ENCODE measurements around the gene SLCO3A1. TPM values are rescaled to one million over a fixed set of nuclear protein-coding genes. Genes with fewer than 3 reads are reported as not detected.

SLCO3A1 gene
- total RNA-seq, 1 donor from 2014 or later = 2.7 TPM

DNA sequence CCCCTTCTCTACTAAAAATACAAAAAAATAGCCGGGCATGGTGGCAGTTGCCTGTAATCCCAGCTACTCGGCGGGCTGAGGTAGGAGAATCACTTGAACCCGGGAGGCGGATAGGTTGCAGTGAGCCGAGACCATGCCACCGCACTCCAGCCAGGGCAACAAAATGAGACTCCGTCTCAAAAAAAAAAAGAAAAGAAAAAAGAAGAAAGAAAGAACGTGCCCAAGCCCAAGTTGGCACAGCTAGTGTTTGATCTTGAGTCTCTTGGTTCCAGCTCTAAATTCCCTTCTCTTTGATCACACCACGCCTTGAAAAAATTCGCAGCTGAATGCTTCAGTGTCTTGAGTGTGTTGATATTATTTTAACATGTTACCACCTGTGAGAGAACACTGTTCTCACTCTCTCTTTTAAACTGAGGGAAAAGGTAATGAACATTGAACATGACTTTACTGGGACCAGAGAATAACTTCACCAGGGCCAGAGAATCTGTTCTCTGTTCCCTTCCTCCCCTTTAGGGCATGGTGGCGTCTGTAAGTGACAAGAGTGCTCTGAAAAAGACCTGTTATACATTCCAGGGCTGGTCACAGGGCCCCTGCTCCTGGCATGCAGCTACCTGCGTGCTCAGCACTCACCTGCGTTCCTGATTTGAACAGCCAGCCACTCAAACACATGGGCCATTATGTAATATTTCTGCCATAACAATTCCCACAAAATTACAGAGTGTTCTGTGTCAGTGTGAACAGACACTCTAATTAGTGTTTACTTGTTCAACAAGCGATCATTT, 19.0 kb downstream of the SLCO3A1 start:
- TF ChIP-seq, protein P1, sequence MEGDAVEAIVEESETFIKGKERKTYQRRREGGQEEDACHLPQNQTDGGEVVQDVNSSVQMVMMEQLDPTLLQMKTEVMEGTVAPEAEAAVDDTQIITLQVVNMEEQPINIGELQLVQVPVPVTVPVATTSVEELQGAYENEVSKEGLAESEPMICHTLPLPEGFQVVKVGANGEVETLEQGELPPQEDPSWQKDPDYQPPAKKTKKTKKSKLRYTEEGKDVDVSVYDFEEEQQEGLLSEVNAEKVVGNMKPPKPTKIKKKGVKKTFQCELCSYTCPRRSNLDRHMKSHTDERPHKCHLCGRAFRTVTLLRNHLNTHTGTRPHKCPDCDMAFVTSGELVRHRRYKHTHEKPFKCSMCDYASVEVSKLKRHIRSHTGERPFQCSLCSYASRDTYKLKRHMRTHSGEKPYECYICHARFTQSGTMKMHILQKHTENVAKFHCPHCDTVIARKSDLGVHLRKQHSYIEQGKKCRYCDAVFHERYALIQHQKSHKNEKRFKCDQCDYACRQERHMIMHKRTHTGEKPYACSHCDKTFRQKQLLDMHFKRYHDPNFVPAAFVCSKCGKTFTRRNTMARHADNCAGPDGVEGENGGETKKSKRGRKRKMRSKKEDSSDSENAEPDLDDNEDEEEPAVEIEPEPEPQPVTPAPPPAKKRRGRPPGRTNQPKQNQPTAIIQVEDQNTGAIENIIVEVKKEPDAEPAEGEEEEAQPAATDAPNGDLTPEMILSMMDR (conservative IDR thresholded peaks at IDR 0.05; ENCODE audit: low read depth, low read length) = no peak
- no peak for DNase-seq (ENCODE audit: low read depth)
- H3K4me3 ChIP-seq (ENCODE audit: low read depth, low read length) = no peak overlapping the region

DNA sequence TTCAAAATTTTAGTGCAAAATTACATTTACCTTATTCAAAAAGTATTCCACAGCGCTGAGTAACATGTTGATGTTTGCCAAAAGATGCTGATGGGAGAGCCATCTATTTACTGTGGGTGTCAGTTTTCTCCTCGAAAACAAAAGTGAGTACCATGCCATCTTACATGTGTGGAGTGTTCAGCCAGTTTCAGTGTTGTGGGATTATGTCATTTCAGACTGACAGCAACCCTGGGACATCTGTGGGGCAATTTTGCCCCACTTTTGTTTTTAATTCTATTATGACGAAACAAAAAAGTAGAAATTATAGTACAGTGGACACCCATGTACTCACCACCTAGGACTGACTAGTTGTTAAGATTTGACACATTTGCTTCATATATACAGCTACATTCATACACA, 19.6 kb downstream of the SLCO3A1 start:
- H3K4me3 ChIP-seq (ENCODE audit: low read depth, low read length) = no peak overlapping the region
- DNase-seq (ENCODE audit: low read depth) = no peak
- TF ChIP-seq, protein P1 (conservative IDR thresholded peaks at IDR 0.05; ENCODE audit: low read depth, low read length) = no peak

DNA sequence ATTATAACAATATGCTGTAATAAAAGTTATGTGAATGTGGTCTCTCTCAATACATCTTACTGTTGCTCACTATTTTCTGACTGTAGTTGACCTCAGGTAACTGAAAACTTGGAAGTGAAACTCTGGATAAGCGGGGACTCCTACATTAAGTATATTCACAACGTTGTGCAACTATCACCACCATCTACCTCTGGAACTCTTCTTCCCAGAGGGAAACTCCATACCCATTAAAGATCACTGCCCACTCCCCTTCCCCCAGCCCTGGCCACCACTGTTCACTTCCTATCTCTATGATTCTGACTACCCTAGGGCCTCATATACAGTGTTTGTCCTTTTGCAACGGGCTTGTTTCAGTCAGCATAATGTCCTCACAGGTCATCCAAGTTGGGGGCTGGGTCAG, 20.7 kb downstream of the SLCO3A1 start:
- no peak for DNase-seq (ENCODE audit: low read depth)
- H3K4me3 ChIP-seq (ENCODE audit: low read depth, low read length) = no peak overlapping the region
- TF ChIP-seq, protein P1 (conservative IDR thresholded peaks at IDR 0.05; ENCODE audit: low read depth, low read length) = no peak

DNA sequence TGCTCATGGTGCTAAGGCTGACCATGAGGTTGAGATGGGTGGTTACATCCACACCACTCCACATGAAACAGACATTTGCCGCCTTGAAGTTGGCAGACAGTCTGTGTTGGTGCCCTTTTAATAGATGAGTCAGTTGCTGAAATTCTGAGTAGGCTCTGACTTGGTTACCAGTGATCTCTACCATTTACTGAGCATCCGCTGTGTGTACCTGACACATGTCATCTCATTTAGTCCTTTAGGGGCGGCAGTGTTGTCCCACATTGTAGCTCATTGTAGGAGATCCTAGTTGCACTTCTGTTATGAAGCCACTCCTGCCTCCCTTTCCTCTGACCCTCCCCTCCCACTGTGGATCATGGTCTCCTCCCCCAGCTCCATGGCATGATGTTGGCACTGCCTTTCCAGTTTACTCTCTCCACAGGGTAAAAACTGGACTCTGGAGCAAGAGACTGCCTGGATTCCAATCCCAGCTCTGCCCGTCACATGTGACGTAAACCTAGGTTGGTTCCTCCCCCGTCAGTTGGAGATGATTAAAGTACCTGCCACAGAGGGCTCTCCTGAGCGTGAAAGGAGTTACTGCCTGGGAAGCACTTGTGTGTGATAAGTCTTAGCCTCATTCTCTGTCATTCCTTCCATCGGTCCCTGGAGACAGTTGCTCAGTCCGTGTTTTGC, 21.6 kb downstream of the SLCO3A1 start:
- no peak overlapping the region for H3K4me3 ChIP-seq (ENCODE audit: low read depth, low read length)
- TF ChIP-seq, protein P1 (conservative IDR thresholded peaks at IDR 0.05; ENCODE audit: low read depth, low read length) = no peak
- DNase-seq (ENCODE audit: low read depth) = no peak

DNA sequence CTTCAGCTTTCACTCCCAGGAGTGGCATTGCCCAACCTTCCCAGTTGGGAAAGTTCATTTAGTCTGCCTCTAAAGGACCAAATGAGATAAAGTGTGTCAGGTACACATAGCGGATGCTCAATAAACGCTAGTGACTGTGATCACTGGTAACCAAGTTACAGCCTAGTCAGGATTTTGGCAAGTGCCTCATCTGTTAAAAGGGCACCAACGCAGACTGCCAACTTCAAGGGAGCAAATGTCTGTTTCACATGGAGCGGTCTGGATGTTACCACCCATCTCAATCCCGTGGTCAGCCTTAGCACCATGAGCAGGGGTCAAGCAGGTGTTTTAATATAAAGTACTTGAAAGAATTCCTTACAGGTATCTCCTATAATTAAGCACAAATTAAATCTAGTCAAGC, 22.7 kb downstream of the SLCO3A1 start:
- H3K4me3 ChIP-seq (ENCODE audit: low read depth, low read length) = no peak overlapping the region
- DNase-seq (ENCODE audit: low read depth) = no peak
- TF ChIP-seq, protein P1 (conservative IDR thresholded peaks at IDR 0.05; ENCODE audit: low read depth, low read length) = no peak

DNA sequence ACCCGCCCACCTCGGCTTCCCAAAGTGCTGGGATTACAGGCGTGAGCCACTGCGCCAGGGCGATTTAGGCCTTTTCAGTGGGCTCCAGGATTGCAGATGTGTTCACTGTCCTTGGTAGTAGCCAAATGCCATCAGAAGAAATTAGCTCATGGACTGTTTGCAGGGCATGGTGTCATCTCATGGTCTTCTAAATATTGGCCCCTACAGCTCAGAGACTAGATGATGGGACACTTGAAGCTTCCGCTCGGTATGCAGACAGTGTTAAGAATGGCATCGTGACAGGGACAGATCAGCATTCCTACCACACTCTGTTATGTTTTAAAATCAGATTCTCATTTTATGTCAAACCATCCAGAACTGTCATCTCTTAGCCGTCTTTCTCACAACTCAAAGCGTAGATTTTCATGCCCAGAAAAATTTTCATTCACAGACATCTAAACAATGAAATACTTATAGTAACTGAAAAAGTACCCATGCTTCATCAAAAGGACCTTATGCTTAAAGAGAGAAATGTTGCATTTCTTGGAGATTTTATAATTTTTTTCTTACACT, 24.9 kb downstream of the SLCO3A1 start:
- DNase-seq (ENCODE audit: low read depth) = no peak
- TF ChIP-seq, protein P1 (conservative IDR thresholded peaks at IDR 0.05; ENCODE audit: low read depth, low read length) = no peak

More for the DNA sequence above, 24.9 kb downstream of the SLCO3A1 start:
- H3K4me3 ChIP-seq (ENCODE audit: low read depth, low read length) = no peak overlapping the region
